MCF 10A (cell line): ENCODE data around the gene PTPRG. TPM values are rescaled to one million over a fixed set of nuclear protein-coding genes. Genes with fewer than 3 reads are reported as not detected.

Experiments
- BruUV-seq: library from RNA; stranded (reverse); fragments of 400-500 nt; replicated peaks from 2 replicates; lab custom pipeline; 2021; lab: Mats Ljungman, UMichigan
- CTCF ChIA-PET: fragments of 300-600 bp; sonication (Branson Sonifier 250); formaldehyde crosslinking; extraction: SDS; loops from one replicate; lab custom pipeline; 2021; ENCODE audit warnings: antibody characterized with exemption, inconsistent platforms; lab: Yijun Ruan, JAX
- POLR2A ChIA-PET: fragments of 300-600, 350-650 bp; sonication (Branson Sonifier 250); formaldehyde crosslinking; extraction: SDS; loops from one replicate; lab custom pipeline; 2020; ENCODE audit warnings: antibody characterized with exemption, inconsistent platforms; lab: Yijun Ruan, JAX
- DNase-seq: peaks from one replicate; pipeline ENCODE4 v3.0.0-alpha.2; 2018; ENCODE audit not compliant: unreplicated experiment
- H3K27ac Mint-ChIP-seq: one replicate; pipeline ENCODE4 v1.8.0; 2022; ENCODE audit warnings: mild to moderate bottlenecking, low read depth, mixed read lengths; ENCODE audit not compliant: unreplicated experiment
- H3K27me3 Mint-ChIP-seq: one replicate; pipeline ENCODE4 v1.8.0; 2022; ENCODE audit warnings: mixed read lengths; ENCODE audit not compliant: insufficient read depth, unreplicated experiment
- H3K36me3 Mint-ChIP-seq: one replicate; pipeline ENCODE4 v1.8.0; 2022; ENCODE audit warnings: mild to moderate bottlenecking, moderate library complexity, mixed read lengths; ENCODE audit not compliant: insufficient read depth, unreplicated experiment
- H3K4me1 Mint-ChIP-seq: one replicate; pipeline ENCODE4 v1.8.0; 2022; ENCODE audit warnings: mixed read lengths; ENCODE audit not compliant: insufficient read depth, unreplicated experiment
- H3K4me3 Mint-ChIP-seq: one replicate; pipeline ENCODE4 v1.8.0; 2022; ENCODE audit warnings: mild to moderate bottlenecking, moderate library complexity, mixed read lengths; ENCODE audit not compliant: unreplicated experiment
- H3K9me3 Mint-ChIP-seq: one replicate; pipeline ENCODE4 v1.8.0; 2022; ENCODE audit warnings: mixed read lengths; ENCODE audit not compliant: unreplicated experiment
- intact Hi-C: fragments of 100-400 bp; cut with micrococcal nuclease; formaldehyde crosslinking; loops from 2 replicates; pipeline ENCODE4 v1.14.1; 2022
- total RNA-seq: library from RNA; stranded (reverse); gene quantifications from 2 replicates; pipeline ENCODE4 v1.2.3, GENCODE V29; 2022
- TF ChIP-seq, protein P1 (sequence below): fragments of 200-600 bp; IDR thresholded peaks from one replicate; pipeline ENCODE4 v1.8.0; 2022; ENCODE audit warnings: antibody characterized with exemption, mild to moderate bottlenecking; ENCODE audit not compliant: unreplicated experiment

Gene PTPRG
- total RNA-seq, 1 experiment from 2014 or later: 54.5 TPM

DNA sequence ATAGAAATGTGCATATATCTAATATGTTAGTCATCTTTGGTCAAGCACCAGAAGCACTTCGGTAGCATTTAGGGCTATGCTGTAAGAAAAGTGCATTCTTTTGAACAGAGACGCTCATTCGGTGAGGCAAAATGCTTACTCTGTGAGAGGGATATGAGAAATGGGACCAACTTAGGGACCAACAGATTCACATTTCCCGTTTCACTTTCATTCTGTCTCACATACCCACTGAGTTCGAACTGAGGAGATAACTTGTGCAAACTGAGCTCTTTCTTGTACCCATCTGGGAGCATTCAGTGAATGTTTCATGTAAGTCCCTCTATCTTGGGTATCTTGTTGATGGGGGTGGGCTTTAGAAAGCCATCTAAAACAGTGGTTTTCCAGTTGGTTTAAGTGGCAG, 676.6 kb downstream of the PTPRG start:
- intact Hi-C loops: no loop called here
- TF ChIP-seq, protein P1, sequence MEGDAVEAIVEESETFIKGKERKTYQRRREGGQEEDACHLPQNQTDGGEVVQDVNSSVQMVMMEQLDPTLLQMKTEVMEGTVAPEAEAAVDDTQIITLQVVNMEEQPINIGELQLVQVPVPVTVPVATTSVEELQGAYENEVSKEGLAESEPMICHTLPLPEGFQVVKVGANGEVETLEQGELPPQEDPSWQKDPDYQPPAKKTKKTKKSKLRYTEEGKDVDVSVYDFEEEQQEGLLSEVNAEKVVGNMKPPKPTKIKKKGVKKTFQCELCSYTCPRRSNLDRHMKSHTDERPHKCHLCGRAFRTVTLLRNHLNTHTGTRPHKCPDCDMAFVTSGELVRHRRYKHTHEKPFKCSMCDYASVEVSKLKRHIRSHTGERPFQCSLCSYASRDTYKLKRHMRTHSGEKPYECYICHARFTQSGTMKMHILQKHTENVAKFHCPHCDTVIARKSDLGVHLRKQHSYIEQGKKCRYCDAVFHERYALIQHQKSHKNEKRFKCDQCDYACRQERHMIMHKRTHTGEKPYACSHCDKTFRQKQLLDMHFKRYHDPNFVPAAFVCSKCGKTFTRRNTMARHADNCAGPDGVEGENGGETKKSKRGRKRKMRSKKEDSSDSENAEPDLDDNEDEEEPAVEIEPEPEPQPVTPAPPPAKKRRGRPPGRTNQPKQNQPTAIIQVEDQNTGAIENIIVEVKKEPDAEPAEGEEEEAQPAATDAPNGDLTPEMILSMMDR: no peak
- no peak overlapping the region for H3K4me3 Mint-ChIP-seq
- POLR2A ChIA-PET: no interaction called here
- no peak overlapping the region for H3K27ac Mint-ChIP-seq
- H3K9me3 Mint-ChIP-seq: no peaks in the 10 kb centered on the region
- no TSS peak for BruUV-seq
- DNase-seq: no peak
- H3K27me3 Mint-ChIP-seq: no peaks in the 10 kb centered on the region
- CTCF ChIA-PET: interaction anchor here (1.0 kb wide), 1 partner anchor 37 kb away, joined by 5 read pairs; no protein-coding TSS in a partner anchor
- H3K4me1 Mint-ChIP-seq: no peaks in the 10 kb centered on the region
- H3K36me3 Mint-ChIP-seq: peaks cover 13% of the 10 kb centered on the region

DNA sequence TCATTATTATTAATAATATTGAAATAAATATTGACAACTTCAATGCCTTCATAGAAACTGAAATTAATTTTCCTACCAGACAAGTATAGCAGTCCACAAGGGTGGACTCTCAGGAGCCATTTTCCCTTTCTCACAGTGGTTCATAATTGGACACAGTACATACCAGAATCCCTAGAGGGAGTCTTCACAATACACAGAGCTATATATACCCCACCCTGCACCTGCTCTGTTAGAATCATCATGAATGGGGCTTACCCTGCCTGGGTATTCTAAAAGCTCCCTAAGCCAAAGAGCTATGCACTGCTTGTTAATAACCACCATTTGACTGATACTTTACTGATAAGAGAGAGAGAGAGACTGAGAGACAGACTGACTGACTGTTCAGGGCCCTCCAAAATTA, 677.1 kb downstream of the PTPRG start:
- Mint-ChIP-seq H3K27me3 (no peaks in the 10 kb centered on the region), H3K4me3 (no peak overlapping the region), H3K9me3 (no peaks in the 10 kb centered on the region), H3K4me1 (no peaks in the 10 kb centered on the region), H3K36me3 (peaks cover 9% of the 10 kb centered on the region), H3K27ac (no peak overlapping the region)
- ChIA-PET CTCF (no interaction called here), POLR2A (no interaction called here)
- DNase-seq: no peak
- intact Hi-C loops: no loop called here
- BruUV-seq: no TSS peak
- TF ChIP-seq, protein P1: no peak

DNA sequence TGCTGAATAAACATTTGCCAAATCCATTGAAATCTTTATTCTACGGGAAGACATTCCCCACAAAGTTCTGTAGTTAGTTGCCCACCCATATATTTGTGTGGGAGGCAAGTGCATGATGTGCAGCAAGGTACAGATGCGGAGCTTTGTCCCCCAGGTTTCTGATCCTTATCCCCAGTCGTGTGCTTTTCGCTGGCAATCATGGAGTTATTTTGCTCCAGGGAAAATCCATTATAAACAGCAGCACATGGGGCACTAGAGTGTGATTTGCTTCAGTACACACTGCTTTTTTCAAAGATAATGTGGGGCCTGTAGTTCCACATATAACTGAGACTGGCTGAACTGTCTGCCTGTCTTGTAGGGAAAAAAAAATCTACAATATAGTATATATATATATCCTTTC, 679.9 kb downstream of the PTPRG start:
- BruUV-seq: no TSS peak
- Mint-ChIP-seq H3K9me3 (no peaks in the 10 kb centered on the region), H3K4me3 (no peak overlapping the region), H3K27ac (no peak overlapping the region), H3K27me3 (no peaks in the 10 kb centered on the region), H3K36me3 (peaks cover 14% of the 10 kb centered on the region), H3K4me1 (no peaks in the 10 kb centered on the region)
- no peak for DNase-seq
- ChIA-PET CTCF (interaction anchor here (1.2 kb wide), 1 partner anchor 35 kb away, joined by 3 read pairs; no protein-coding TSS in a partner anchor), POLR2A (interaction anchor here (0.7 kb wide), 1 partner anchor 333 kb away, joined by 3 read pairs; no protein-coding TSS in a partner anchor)
- intact Hi-C loops: no loop called here
- TF ChIP-seq, protein P1: no peak

DNA sequence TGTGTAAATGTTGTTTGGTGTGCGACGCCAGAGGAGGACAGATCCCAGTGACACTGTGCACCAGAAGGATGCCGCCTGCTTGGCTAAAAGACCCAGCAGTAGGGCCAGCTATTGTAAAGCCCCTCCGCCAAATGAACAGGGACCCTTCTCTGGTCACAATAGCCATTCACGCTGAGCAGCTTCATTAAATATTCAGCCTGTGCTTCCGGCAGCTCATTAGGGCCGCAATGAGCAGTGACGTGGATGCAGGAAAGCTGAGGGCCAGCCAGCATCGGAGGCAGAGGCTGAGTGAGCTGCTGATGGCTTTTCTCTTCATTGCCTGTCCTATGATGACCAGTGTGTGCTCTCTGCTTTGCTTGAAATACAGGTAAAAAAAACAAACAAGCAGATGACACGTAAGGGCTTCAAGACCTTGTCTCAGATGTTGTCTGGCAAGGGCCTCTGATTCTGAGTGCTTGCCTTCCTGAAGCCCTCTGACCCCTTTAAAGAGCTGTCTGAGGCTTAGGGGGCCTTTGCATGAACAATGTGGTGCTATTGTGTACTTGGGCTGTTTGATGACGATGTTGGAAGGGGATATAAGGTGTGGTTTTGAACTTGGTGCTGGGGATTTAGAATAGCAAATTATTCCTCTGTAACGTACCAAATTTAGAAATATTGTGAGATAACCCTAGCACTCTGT, 681.6 kb downstream of the PTPRG start:
- CTCF ChIA-PET: interaction anchor here (0.5 to 0.9 kb wide), 3 partner anchors 54 to 1213 kb away, joined by 3 to 5 read pairs (median 4); no protein-coding TSS in a partner anchor
- no peak overlapping the region for H3K27ac Mint-ChIP-seq
- H3K27me3 Mint-ChIP-seq: no peaks in the 10 kb centered on the region
- H3K4me1 Mint-ChIP-seq: no peaks in the 10 kb centered on the region
- BruUV-seq: no TSS peak
- TF ChIP-seq, protein P1: no peak
- DNase-seq: no peak
- POLR2A ChIA-PET: no interaction called here
- intact Hi-C loops: no loop called here
- peaks cover 14% of the 10 kb centered on the region for H3K36me3 Mint-ChIP-seq
- H3K4me3 Mint-ChIP-seq: no peak overlapping the region
- no peaks in the 10 kb centered on the region for H3K9me3 Mint-ChIP-seq
